GM12873 (cell line): Measurements from ENCODE around the gene ZNF816.

Experiments used
- TF ChIP-seq, protein P1 (sequence below): IDR thresholded peaks from 2 replicates; pipeline ENCODE4 v1.5.1; 2012; ENCODE audit warnings: low read depth, mild to moderate bottlenecking, moderate library complexity, low read length, control low read depth; ENCODE audit not compliant: insufficient read depth; ENCODE audit errors: missing control alignments

ZNF816 gene

DNA sequence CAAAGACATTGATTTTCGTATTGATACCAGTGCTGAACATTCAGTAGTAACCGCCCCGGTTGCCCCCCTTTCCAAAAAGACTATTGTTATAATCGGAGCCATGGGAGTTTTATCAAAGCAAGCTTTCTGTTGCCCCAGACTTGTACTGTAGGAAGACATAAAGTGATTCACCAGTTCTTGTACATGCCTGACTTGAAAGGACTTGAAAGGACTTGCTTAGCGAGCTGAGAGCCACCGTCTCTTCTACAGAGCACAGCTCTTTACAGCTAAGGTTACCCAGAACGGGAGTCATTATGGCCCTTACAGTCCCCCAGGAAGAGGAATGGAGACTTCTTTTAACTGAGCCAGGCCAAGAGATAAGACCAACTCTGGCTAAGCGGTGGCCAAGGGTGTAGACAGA, 5.1 kb downstream of the ZNF816 start:
- TF ChIP-seq, protein P1, sequence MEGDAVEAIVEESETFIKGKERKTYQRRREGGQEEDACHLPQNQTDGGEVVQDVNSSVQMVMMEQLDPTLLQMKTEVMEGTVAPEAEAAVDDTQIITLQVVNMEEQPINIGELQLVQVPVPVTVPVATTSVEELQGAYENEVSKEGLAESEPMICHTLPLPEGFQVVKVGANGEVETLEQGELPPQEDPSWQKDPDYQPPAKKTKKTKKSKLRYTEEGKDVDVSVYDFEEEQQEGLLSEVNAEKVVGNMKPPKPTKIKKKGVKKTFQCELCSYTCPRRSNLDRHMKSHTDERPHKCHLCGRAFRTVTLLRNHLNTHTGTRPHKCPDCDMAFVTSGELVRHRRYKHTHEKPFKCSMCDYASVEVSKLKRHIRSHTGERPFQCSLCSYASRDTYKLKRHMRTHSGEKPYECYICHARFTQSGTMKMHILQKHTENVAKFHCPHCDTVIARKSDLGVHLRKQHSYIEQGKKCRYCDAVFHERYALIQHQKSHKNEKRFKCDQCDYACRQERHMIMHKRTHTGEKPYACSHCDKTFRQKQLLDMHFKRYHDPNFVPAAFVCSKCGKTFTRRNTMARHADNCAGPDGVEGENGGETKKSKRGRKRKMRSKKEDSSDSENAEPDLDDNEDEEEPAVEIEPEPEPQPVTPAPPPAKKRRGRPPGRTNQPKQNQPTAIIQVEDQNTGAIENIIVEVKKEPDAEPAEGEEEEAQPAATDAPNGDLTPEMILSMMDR: no peak

DNA sequence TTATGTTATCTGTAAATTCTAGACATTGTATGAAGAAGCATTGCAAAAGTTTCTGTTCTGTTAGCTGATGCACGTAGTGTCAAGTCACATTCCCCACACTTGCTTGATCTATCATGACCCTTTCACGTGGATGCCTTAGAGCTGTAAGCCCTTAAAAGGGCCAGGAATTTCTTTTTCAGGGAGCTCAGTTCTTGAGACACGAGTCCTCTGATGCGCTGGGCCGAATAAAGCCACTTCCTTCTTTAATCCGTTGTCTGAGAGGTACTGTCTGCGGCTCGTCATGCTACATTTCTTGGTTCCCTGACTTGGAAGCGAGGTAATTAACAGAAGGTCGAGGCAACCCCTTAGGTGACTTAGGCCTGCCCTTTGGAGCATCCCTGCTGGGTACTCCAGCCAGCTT, 5.8 kb downstream of the ZNF816 start:
- TF ChIP-seq, protein P1: no peak

DNA sequence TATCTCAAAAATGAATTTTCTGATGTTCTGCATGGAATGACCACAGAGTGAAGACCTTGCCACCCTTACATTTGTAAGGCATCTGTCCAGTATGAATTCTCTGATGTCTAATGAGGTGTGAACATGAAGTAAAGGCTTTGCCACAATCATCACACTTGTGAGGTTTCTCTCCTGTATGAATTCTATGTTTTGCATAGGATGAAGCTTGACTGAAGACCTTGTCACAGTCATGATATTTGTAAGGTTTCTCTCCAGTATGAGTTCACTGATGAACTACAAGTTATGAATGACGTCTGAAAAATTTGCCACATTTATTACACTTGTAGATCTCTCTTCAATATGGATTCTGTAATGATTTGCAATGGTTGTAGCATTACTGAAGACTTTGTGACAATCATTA, 13.3 kb downstream of the ZNF816 start:
- TF ChIP-seq, protein P1: no peak

DNA sequence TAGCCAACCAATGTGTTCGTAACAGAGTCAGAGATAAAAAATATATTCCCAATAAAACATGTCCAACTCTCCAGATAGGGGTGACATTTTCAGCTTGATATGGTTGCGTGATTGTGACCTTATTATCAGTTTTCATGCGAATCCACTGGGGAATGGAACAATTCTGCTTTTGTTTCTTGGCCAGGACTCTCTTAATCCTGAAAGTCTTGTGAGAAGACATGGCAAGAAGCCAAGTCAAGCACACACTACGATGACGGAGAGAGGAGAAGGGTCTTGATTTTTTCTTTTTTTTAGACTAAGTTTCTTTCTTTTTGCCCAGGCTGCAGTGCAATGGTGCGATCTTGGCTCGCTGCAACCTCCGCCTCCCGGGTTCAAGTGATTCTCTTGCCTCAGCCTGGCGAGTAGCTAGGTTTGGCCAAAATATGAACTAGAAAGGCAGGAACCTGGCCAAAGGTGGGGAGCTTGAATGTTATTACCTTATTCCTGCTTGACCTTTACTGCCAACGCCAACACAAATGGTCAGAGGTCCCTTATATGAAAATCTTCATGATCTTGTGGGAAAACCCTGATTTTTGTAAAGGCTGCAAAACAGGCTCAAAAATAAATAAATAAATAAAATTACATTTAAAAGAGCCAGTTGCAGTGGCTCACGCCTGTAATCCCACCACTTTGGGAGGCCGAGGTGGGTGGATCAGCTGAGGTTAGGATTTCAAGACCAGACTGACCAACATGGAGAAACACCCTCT, 14.5 kb downstream of the ZNF816 start:
- TF ChIP-seq, protein P1: no peak

DNA sequence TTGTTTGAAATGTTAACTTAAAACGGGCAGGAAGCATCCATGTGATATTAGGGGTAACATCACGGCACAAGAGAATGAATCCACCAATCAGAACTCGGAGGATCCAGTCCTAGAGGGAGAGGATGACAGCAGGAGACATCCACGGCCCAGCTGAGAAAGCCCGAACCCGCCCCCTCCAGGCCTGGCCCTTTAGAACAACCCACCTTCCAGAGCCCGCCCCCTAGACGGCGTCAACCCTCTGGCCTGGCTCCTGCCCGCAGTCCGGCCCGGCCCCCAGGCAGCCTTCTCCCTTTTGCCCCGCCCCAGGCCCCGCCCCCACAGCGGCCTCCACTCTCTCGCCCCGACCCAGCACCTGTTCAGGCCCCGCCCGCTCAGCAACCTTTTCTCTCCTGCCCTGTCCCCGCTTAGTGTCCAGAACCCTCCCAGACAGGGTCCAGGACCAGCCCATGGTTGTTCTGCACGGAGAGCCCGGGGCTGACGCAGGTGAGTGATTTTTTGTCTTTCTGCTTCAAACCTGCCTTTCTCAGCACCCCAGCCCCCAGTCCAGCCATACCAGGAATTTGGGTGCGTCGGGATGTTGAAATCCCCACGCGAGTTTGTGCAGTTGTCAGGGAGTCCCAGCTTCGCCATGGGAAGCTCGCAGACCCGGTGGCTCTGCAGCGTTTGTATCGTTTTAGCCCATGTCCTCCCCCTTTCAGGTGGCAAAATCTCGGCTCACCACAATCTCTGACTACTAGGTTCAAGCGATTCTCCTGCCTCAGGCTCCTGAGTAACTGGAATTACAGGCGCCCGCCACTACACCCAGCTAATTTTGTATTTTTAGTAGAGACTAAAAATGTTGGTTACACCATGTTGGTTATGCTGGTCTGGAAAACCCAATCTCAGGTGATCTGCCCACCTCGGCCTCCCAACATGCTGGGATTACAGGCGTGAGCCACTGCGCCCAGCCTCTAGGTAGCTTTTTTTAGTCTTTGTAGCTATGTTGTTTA, 16.1 kb downstream of the ZNF816 start:
- TF ChIP-seq, protein P1: no peak

DNA sequence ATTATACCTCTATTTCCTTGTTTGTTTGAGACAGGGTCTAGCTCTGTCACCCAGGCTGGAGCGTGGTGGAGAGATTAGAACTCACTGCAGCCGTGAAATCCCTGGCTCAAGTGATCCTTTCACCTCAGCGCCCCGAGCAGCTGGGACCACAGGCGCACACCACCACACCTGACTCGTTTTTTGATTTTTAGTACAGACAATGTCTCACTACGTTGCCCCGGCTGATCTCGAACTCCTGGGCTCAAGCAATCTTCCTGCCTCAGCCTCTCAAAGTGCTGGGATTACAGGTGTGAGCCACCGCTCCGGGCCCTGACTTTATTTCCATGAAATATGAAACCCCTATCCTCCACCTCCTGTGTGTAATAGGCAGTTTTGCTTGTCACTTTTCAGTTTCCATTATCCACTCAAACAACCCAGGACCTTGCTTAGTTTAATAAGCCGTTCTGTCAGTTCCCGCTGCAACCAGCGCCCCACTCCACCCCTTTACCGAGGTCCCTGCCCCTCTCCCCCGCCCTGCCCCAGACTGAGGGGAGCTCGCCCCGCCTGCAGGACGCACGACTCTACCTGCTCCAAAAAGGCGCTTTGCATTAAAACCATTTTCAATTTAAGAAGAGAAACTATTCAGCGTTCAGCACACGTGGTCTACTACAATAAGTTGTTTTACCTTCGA, 16.9 kb downstream of the ZNF816 start:
- TF ChIP-seq, protein P1: no peak
